Glomerular endothelial cell (primary cell): Measurements from ENCODE around the gene RAD51B. TPM values are rescaled to one million over a fixed set of nuclear protein-coding genes. Genes with fewer than 3 reads are reported as not detected.
"Not testable (repeated sequence)": the region's sequence is repeated elsewhere in the genome, so short reads cannot be mapped to it uniquely, and the experiment has no call there.

Experiments used
- DNase-seq: peaks from one replicate; pipeline ENCODE4 v3.0.0-alpha.2; 2011; ENCODE audit warnings: low read depth, low spot score; ENCODE audit errors: extremely low read depth
- total RNA-seq: library from RNA; depleted of rRNA; stranded (reverse); fragments of >200 nt; gene quantifications from 2 replicates; pipeline ENCODE4 v1.2.3, GENCODE V29; 2015

The RAD51B gene
- total RNA-seq, 1 donor from 2014 or later = 9.7 TPM

DNA sequence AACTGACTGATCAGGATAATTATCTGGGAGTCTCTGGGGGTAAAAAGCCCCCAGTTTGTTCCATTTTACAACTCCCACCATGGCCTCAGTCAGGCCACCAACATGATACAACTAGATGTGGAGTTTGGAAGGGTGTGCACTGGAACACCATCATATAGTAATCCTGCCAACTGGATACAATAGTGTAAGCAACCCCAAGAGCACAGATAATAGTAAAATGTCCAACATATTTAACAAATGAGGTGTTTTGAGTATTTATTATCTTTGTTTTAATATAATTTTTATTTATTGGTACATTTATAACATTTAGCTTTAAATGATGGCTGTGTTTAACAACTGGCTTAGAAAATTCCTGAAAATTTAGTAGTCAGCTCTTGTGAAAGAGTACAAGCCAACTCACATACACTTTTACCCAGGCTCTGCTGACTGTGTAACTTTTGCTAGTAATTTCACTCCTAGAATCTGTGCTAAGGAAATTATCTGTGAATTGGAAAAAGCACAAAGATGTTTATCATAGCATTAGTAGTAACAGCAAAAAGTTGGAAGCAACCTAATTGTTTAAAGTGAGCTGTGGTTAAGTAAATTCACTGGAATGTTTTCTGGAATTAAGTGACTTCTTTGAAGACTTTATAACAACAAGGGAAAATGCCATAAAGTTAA is 196.8 kb downstream of the RAD51B start:
- no peak for DNase-seq

DNA sequence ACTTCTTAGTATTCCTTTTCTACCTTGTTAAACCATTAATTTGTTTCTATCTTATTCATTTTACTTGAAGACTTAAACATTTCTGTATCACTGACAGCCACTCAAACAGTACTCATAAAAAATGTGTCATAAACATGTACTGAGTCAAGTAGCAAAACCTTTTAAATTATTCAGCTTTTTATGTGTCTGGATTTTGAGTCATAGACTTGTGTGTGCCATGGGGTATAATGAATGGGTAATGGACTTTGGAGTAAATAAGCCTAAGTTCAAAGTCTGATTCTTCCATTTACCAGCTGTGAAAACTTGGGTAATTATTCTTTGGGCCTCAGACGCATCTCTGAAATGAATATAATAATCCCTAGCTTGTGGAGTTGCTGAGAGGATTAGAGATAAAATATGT is 199.0 kb downstream of the RAD51B start:
- no peak for DNase-seq

DNA sequence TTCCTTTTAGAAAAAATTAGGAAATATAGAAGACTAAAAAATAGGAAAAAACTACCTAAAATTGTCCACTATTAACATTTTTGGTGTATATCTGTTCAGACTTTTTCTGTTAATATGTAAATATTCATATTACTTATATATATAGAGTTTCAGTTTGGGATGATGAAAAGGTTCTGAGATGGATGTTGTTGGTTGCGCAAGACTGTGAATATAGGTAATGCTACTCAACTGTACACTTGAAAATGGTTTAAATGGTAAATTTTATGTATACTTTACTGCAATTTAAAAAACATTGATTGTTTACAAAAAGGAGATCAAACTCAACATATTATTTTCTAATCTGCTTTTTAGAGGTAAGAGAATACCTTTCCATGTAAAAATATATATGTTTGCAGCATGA is 200.9 kb downstream of the RAD51B start:
- DNase-seq = no peak

DNA sequence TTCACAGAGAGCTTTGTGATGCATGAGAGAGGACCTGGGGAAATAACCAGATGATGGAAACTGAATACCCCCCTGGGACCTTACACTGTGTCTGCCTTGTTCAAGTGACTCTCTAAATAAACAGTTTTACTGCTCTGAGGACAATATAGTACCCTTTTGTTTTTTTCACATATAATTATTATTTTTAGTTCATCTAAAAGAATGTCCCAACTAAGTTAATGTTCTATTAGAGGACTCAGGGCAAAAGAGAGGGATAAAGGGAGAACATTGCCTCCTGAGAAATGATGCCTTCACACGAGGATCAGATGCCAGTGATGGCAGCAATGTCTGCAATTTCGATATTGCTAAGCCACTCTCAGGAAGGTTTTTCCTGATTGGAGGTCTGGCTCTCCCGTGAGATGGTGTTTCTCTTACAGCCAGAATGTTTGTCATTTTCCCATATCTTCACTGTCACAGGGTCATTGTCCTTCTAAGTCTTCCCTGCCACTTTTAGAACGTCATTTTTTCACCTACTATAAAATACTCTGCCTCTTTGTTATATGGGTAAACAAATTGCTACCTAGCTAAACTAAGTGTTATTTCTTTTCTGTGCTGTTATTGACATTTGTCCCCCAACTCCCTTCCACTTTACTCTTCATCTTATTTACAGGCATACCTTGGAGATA is 201.6 kb downstream of the RAD51B start:
- no peak for DNase-seq

DNA sequence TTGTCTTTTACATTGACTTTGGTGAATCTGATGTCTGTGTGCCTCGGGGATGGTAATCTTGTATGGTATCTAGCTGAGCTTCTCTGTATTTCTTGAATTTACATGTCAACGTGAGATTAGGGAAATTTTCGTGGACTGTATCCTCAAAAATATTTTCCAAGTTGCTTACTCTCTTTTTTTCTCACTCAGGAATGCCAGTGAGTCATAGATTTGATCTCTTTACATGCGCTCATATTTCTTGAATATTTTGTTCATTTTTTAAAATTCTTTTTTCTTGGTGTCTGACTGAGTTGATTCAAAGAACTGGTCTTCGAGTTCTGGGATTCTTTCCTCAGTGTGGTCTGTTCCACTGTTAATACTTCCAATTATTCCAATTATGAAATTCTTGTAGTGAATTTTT is 207.7 kb downstream of the RAD51B start:
- DNase-seq = no peak

DNA sequence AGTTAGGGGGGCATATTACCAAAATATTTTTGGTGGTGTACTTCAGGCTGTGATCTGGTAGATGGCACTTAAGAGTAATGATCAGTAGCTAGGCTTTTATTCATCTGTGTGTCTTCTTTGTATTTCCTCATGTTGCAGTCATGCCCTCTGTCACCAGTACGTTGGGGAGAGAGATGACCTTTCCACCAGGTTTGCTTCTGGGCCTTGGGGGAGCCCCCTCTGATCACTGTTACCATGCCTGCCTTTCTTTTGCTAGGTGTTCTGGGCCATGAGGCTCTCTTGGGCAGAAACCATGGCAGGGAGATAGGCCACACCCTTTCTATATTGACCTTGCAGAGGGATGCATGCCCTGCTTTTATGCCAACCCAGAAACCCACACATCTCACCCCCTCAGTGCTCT is 208.5 kb downstream of the RAD51B start:
- no peak for DNase-seq

DNA sequence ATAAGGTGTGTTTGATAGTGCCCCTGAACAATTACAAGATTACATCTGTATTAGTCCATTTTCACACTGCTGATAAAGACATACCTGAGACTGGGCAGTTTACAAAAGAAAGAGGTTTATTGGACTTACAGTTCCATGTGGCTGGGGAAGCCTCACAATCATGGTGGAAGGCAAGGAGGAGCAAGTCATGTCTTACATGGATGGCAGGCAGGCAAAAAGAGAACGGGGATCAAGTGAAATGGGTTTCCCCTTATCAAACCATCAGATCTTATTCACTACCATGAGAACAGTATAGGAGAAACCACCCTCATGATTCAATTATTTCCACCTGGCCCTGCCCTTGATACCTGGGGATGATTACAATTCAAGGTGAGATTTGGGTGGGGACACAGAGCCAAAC is 211.4 kb downstream of the RAD51B start:
- not testable (repeated sequence) for DNase-seq

DNA sequence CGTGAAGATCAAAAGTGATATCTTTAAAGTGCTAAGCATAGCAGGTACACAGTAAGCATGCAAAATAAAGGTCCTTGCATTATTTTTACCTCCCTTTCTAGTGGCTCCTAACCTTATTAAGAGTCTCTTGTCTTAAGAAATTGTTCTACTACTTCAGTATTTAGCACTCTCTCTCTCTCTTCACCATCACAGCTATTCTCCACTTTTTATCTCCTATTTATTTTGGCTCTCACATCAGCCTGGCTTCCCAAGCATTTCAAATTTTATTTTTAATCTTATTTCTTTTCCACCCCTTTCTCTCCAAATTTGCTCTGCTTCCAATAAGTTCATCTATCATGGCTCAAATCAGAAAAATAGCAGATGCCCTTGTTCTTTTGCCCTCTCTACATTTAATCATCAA is 212.6 kb downstream of the RAD51B start:
- DNase-seq = no peak

DNA sequence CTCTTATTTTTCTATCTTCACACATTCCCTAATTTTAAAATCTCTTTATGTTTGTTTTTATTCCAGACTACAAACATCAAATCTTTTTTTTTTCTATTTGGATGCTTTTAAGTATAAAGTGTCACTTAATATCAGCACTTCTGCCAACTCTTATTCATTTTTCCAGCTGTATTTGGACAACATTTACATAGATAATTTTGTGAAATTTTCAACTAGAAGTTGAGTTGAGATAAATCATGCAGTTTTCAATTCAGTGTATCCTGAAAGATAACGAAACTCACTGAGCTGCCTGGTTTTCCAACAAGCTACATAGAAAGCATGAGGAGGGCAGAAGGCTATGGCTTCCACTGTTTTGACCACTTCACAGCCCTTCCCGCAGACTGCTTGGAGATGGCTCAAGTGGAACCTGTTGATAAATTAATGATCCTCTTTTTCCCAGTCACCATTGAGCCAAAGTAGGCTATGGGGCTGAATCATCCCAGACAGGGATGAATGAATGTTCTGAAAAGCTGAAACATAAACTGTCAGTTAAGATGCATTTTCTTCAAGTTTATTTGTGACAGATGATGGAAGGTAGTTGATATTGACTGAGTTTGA is 213.9 kb downstream of the RAD51B start:
- no peak for DNase-seq

DNA sequence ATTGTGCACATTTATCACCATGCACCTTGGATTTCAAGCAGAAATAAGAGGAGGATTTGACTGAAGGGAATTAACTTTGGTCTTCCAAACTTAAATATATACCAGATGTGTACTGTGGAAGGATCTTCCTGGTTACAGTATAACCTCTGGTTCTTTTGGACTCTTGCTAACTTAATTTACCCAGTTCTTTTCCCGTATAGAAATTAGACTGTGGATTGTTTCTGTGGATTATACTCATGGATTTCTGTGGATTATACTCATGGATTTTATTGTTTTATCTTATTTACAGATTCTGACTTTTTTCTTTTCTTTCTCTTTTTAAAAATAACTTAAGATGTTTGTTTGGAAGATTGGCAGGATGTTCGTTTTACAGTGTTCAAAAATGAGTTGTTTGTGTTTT is 215.3 kb downstream of the RAD51B start:
- no peak for DNase-seq

DNA sequence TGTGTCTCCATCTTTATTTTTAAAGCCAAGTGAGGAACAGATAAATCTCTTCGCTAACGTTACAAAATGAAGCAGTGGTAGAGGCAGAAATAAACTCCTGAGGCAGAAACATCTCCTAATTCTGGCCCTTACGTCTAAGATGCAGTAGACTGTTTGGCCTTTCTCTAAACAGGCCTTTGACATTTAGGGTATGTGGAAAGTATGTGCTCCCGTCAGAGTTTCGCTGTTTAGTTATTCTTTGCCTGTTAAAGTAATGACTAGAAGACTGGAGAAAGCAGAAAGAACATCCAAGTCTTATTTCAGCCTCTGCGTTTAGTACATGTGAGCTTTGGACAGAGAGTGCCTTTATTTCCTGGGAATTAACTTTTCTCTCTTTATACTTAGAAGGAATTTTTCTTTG is 216.6 kb downstream of the RAD51B start:
- no peak for DNase-seq

DNA sequence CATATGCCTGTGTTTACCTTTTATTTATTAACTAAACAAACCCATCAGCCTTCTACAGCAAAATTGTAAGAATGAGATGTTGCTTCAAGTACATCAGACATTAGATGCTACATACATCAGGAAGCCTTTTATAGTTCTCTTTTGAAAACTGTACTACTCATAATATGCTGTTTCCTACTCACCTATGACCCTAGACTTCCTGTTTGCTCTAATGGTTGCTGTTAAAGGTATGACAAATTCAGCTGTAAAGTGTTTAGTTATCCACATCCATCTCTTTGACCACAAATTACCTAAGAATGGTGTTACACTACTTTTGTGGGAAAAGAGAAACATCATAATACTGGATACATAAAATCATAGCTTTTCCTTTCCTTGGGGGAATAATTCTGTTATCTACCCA is 220.0 kb downstream of the RAD51B start:
- DNase-seq = no peak

DNA sequence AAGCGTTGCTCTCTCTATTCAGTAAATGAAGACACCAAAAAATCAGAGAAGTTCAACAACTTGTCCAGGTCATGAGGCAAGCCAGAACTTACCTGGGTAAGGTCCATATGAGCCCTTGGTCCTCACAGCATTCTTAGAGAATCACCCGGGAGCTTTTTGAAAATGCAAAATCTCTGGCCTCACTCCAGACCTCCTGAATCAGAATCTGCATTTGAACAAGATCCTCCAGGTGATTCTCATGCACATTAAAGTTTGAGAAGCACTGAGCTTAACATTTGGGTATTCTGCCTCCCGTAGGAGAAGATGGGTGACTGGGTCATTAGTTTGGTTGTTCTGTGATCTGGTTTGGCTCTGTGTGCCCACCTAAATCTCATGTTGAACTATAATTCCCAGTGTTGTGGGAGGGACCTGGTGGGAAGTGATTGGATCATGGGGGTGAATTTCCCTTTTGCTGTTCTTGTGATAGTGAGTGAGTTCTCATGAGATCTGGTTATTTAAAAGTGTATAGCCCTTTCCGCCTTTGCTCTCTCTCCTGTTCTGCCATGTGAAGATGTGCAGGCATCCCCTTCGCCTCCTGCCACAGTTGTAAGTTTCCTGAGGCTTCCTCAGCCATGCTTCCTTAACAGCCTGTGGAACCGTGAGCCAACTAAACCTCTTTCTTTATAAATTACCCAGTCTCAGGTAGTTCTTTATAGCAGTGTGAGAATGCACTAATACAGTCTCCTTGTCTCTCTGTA is 221.2 kb downstream of the RAD51B start:
- no peak for DNase-seq

DNA sequence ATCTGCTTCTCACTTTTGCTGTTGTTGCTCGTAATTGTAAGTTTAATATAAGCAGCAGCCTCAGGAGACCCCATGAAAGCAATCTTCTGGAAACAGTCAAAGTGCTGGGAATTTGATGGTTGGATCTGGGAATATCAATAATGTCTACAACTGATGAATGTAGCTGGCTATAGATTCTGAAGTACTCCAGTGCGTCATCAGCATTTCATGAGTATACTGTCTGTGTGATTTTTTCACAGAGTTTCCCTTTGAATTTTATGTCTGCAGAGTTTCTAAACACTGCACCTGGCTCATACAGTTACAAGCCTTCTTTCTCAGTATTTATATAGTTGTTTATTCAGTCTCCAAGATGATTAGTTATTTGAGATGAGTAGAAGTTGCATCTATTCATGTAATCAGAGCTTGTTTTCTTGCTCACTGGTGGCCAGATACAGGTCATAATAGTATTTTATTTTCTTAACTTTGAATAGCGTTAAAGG is 222.3 kb downstream of the RAD51B start:
- DNase-seq = no peak

DNA sequence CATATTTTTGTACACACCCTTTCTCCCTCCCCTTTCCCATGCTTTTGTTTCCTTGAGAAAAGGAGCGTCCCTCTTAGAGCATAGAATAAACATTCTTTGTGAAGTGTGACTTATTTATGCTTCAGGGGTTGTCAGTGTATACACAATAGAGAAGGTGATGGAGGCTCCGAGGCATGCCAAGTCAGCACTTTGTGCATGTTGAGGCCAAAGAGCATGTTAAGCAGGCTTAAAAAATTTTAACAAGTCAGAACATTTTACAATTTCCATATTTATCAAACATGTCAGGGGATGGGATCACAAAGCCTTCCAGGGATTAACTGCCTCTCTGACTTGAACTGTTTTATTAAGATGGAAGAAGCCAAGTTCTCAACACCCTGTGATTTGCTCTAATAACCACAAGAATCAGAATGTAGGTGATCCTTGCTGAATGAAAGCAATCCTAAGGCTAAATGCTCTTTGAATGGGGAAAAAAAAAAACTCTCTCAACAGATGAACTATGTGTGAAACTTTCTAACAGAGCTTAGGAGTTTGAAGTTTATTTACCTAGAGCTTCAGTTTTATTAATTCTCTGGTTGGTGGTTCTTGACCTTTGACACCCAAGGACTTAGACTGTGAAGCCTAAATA is 223.1 kb downstream of the RAD51B start:
- no peak for DNase-seq

DNA sequence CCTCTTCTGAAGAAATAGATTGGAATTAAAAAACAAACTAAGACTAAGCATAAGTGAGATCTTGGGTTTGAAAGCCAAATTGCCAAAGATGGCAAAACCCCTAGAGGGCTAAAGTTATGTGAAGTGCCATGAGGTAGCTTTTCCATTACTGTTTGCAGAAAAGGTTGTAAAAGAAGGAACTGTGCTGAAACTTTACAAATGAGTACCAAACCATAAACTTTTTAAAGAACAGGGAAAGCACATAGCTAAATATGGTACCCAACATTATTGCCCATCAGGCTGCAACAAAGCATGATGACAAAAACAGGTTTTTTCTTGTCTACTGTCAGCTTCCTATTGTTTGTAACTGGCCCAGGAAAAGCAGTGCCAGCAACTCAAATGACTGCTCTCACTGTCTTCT is 224.2 kb downstream of the RAD51B start:
- DNase-seq = no peak

DNA sequence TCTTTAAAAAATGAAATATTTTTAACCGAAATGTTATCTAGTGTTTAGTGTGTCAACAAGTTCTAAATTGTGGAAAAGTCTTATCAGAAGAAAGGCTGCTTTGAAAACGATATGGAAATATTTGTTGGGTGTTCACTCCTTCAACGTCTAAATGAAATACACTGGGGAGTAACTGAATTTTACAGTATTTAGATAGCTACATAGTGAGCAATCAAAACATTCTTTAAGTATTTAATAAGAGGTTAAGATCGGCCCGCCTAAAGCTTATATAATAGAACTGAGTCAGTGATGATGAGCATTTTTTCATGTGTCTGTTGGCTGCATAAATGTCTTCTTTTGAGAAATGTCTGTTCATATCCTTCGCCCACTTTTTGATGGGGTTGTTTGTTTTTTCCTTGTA is 228.3 kb downstream of the RAD51B start:
- no peak for DNase-seq

DNA sequence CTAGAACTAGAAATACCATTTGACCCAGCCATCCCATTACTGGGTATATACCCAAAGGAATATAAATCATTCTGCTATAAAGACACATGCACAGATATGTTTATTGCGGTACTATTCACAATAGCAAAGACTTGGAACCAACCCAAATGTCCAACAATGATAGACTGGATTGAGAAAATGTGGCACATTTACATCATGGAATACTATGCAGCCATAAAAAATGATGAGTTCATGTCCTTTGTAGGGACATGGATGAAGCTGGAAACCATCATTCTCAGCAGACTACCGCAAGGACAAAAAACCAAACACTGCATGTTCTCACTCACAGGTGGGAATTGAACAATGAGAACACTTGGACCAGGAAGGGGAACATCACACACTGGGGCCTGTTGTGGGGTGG is 229.2 kb downstream of the RAD51B start:
- DNase-seq = not testable (repeated sequence)

DNA sequence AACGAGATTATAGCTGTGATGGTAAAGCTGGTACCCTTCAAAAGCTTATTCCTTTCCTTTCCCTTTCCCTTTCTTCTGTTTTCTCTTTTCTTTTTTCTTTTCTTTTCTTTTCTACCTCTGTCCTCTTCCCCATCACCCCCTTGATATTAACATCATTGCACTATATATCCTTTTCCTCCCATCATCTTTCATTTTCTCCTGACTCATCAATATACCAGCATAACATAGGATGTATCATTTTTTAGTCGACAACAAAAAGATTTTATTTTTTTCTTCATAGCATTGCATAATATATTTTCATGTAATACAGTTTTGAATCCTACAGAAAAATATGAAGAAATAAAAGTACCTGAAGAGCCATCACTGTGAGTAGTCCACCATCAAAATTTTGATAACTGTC is 230.6 kb downstream of the RAD51B start:
- no peak for DNase-seq

DNA sequence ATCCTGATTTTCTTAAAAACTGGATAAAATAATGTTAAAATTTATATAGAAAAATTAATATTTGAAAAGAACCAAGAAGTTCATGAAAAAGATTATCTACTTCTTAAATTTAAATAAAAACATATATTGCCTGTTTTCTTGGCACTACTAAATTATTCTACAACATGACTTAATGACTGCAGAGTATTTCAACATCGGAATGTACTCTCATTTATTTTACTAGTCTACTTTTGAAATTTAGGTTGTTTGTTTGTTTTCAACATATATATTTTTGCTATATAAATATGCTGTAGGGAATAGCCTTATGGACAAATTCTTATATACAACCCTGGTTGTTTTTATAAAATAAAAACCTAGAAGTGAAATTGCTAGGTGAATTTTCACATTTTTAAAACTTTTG is 231.6 kb downstream of the RAD51B start:
- no peak for DNase-seq

DNA sequence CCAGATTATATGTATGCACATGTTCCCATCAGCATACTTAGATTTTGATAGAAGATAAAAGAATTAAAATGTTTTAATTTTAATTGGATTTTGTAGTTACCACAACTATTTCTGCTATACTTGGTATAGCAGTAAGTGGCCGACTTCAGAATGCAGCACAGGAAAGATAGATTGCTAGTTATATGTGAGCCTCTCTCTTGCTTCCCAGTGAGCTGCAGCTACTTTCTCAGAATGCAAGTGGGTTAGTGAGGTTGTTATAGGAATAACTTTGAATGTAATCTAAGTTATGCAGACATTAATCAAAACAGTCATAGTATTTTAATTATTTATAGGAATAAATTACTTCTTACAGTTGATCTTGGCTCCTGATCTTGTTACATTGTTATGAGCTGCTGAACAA is 240.6 kb downstream of the RAD51B start:
- no peak for DNase-seq
